CD4-positive, alpha-beta T cell treated with Interleukin-12 subunit alpha and Interleukin-12 subunit beta, for 1 hour (primary cell): ENCODE results near the gene CBL.
A peak's percentile ranks its signal among the peaks of the same experiment; 100 is the strongest.

Source experiments
- DNase-seq: peaks from one replicate; pipeline ENCODE4 v3.0.0-alpha.2; 2020

CBL gene

DNA sequence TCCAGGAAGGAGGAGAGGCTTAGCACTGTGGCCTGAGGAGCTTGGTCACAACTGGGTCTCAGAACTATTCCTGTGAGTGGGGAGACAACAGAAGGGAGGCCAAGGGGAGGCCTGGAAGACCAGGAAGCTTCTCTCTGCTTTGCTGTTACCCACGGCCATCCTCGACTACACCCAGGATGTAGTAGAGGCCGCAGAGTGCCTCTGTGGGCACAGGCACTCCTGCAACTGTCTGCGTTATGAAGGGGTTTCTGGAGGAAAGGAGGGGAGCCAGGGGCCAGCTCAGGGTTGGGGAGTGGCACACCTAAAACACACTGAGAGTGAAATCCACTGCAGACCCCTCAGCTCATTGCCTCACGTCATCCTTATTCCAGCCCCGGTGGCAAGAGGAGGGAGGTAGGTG is 144.2 kb downstream of the CBL start:
- DNase-seq: no peak

GRCh38 chr11:119351232-119351631 is 145.1 kb downstream of the CBL start:
- DNase-seq: no peak

DNA sequence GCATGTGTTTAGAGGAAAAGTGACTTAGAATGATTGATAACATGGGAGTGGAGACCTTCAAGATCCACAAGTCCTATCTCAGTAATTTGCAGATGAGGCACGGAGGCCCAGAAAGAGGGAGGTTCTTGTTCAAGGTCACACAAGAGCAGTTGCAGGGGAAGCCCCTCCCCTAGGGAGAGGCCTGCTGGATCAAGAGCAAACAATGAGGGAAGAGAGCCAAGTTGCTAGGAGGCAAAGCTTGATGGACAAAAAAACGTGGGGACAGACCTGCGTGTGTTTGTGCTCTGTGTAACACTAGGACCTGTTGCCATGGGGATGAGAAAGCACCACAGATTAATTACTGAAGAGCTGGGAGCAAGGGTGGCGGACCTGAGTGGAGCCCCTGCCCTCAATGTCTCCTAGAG is 146.7 kb downstream of the CBL start:
- DNase-seq: no peak

- no peak for DNase-seq
Measured at GRCh38 chr11:119355091-119355843, 149.1 kb downstream of the CBL start.

GRCh38 chr11:119356349-119357031 is 150.4 kb downstream of the CBL start:
- peak; percentile 74 for DNase-seq

DNA sequence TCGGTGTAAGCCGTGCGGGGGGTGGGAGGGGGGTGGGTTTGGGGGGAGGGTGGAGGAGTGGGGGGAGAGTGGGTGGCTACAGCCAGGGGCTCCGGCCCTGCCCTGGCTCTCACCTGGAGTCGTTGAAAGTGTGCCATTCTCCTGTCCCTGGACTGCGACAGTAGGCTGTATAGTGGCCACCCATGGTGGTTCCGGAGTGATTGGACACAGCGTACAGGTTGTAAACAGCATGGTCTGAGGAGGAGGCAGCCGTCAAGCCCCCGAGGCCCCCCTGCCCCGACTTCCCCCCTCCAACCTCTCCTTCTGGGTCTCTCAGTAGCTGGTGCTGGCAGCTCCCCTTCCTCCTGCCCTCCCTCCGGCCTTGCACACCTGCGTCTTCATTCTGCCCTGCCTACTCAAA is 150.9 kb downstream of the CBL start:
- DNase-seq: no peak
